Measurements from ENCODE around the gene TUBB. TPM values are rescaled to one million over a fixed set of nuclear protein-coding genes. Genes with fewer than 3 reads are reported as not detected.
A peak's percentile ranks its signal among the peaks of the same experiment; 100 is the strongest.

The TUBB gene
- total and polyA plus RNA-seq, 2 of the 4 experiments (the other 2 are of a cell fraction) = 1,401 to 2,004 TPM

DNA sequence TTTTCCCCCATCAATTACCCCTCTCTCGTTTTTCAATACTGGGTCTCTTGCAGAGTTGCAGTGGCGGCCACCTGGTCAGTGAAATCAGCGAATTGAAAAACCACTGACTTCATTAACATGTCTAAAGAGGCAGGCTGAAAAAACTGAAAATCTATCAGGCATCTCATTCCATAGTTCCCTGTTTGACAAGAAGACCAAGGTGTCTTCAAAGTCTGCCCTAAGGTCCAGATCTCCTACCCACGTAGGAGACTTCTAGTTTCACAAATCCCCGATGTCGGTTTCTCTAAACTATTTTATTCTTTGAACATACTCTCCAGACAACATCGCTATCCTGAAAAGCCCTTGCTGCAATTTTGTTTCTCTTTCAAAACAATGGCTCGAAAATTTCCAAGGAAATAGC is 796 bp upstream of the TUBB start:
- Histone ChIP-seq H4K8ac (ENCODE audit: low read depth in 2 of 2, low read length in 2 of 2) (peak overlapping the region; percentile 93 to 96), H4K20me1 (ENCODE audit: insufficient read depth, low read length) (peaks cover 30% of the 10 kb centered on the region), H3K56ac (ENCODE audit: extremely low read depth, insufficient read depth, low read length) (peak overlapping the region; percentile 99), H2AK5ac (ENCODE audit: low read depth, low read length) (peak overlapping the region; percentile 96), H2BK120ac (ENCODE audit: low read depth, low read length) (peak overlapping the region; percentile 88), H3K27me3 (ENCODE audit: control insufficient read depth, insufficient read depth, low read length) (no peaks in the 10 kb centered on the region), H3K14ac (replicated peaks; ENCODE audit: low read depth, low read length) (peak overlapping the region; percentile 97), H3K4ac (ENCODE audit: low read depth, low read length) (peak overlapping the region; percentile 97), H3K4me3 (ENCODE audit: insufficient read depth, low read depth, low read length) (peak overlapping the region; percentile 59), H4K5ac (ENCODE audit: low read depth, low read length) (peak overlapping the region; percentile 93), H3K23ac (ENCODE audit: low read depth, low read length) (peak overlapping the region; percentile 85), H2BK15ac (ENCODE audit: low read depth, low read length) (peak overlapping the region; percentile 83; the same call in 2 of the 3 replicates), H3K4me2 (ENCODE audit: low read depth, low read length) (peak overlapping the region; percentile 95), H2BK20ac (ENCODE audit: low read depth, low read length) (peak overlapping the region; percentile 65), H3K4me1 (ENCODE audit: control insufficient read depth, insufficient read depth, low read length) (peaks cover 4% of the 10 kb centered on the region), H3K36me3 (ENCODE audit: control insufficient read depth, insufficient read depth, low read length) (peaks cover 25% of the 10 kb centered on the region), H2BK5ac (ENCODE audit: low read depth, low read length, poor library complexity, severe bottlenecking) (peak overlapping the region; percentile 86), H4K91ac (ENCODE audit: insufficient read depth, low read depth, low read length) (peak overlapping the region; percentile 97), H3K9ac (ENCODE audit: low read depth, low read length) (peak overlapping the region; percentile 92), H3K9me1 (ENCODE audit: insufficient read depth, low read length) (peaks cover 5% of the 10 kb centered on the region), H2AK9ac (replicated peaks; ENCODE audit: low read depth, low read length, poor library complexity) (peak overlapping the region; percentile 99), H3K9me3 (ENCODE audit: control insufficient read depth, insufficient read depth, low read length) (no peaks in the 10 kb centered on the region), H3K79me1 (ENCODE audit: low read depth in 1 of 2, low read length in 2 of 2) (peaks cover 15 to 37% of the 10 kb centered on the region in 2 experiments), H3K27ac (ENCODE audit: insufficient read depth, low read length) (peak overlapping the region; percentile 88), H2AFZ (replicated peaks; ENCODE audit: low read length, poor library complexity) (peak overlapping the region; percentile 51), H3K18ac (ENCODE audit: low read depth, low read length) (peak overlapping the region; percentile 65)
- ChIA-PET CTCF (interaction anchor here (0.6 to 1.0 kb wide), 2 partner anchors 47 to 87 kb away, joined by 3 to 7 read pairs; partner anchors contain the start of gene DHX16), POLR2A (ENCODE audit: unreplicated experiment) (interaction anchor here (0.7 to 1.0 kb wide), 2 partner anchors 34 to 167 kb away, joined by 3 to 5 read pairs; no protein-coding TSS in a partner anchor)
- ATAC-seq (ENCODE audit: low read depth) (no peak), DNase-seq (no peak)
- dilution Hi-C loops (cut with HindIII; ENCODE audit: low sequenced_read_pairs, unreplicated experiment) = no loop called here
- intact Hi-C loops (cut with micrococcal nuclease) = no loop called here
- no TSS peak for BruUV-seq (replicated peaks)
- in situ Hi-C loops (cut with MboI; ENCODE audit: low sequenced_read_pairs) = no loop called here
- no peak for TF ChIP-seq MAZ (IDR thresholded peaks at IDR 0.05; ENCODE audit: borderline replicate concordance, low read depth, low read length)
- no peak for TF ChIP-seq SMC3 (IDR thresholded peaks at IDR 0.05; ENCODE audit: low read depth, low read length)
- no peak for TF ChIP-seq POLR2A (IDR thresholded peaks at IDR 0.05; ENCODE audit: low read depth, low read length)
- TF ChIP-seq BHLHE40 (IDR thresholded peaks at IDR 0.05; ENCODE audit: low read depth, low read length) = no peak
- TF ChIP-seq CHD1 (IDR thresholded peaks at IDR 0.05; ENCODE audit: low read depth, low read length) = no peak
- TF ChIP-seq MXI1 (IDR thresholded peaks at IDR 0.05; ENCODE audit: borderline replicate concordance, low read depth, low read length) = no peak
- TF ChIP-seq NFE2L2 (IDR thresholded peaks at IDR 0.05; ENCODE audit: low read depth, low read length) = no peak
- WGBS, 2 experiments (ENCODE audit: extremely low coverage in 2 of 2, insufficient read length in 1 of 2) = 42% methylated on average over 2 of the region's 8 CpGs; no CpG with 5 or more reads in 1 of the 2 experiments
